Measurements from ENCODE around the gene LMAN2L.

DNA sequence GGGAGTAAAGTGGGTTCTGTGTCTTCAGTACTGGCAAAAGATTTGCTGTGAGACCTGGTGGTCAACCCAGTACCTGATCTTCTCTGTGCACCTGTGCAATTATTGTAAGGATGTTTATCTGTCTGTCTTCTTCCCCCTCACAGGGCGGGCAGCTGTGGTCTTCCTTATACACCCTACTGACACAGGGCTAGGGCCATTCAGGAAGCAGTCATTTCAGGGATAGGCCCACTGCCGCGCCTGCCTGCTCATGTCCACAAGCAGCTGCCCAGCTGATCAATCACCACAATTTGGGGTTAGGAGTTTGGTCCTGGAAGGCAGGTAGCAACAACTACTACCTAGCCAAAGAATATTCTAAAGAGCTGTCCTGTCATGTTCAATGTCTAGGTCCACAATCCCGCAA lies 19.7 kb upstream of the LMAN2L start:
- TF ChIP-seq, protein P1, sequence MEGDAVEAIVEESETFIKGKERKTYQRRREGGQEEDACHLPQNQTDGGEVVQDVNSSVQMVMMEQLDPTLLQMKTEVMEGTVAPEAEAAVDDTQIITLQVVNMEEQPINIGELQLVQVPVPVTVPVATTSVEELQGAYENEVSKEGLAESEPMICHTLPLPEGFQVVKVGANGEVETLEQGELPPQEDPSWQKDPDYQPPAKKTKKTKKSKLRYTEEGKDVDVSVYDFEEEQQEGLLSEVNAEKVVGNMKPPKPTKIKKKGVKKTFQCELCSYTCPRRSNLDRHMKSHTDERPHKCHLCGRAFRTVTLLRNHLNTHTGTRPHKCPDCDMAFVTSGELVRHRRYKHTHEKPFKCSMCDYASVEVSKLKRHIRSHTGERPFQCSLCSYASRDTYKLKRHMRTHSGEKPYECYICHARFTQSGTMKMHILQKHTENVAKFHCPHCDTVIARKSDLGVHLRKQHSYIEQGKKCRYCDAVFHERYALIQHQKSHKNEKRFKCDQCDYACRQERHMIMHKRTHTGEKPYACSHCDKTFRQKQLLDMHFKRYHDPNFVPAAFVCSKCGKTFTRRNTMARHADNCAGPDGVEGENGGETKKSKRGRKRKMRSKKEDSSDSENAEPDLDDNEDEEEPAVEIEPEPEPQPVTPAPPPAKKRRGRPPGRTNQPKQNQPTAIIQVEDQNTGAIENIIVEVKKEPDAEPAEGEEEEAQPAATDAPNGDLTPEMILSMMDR (IDR thresholded peaks at IDR 0.05; ENCODE audit: control extremely low read depth in 1 of 3, insufficient read depth in 1 of 3, low read depth in 1 of 3, low read length in 3 of 3), result no peak
- TF ChIP-seq POLR2A (IDR thresholded peaks at IDR 0.05; ENCODE audit: control extremely low read depth in 1 of 2, low read depth in 2 of 2, low read length in 2 of 2) (no peak), YY1 (IDR thresholded peaks at IDR 0.05; ENCODE audit: low read depth, low read length) (no peak), EP300 (IDR thresholded peaks at IDR 0.05; ENCODE audit: borderline replicate concordance in 1 of 2, low read depth in 2 of 2, low read length in 2 of 2) (no peak), POLR2AphosphoS5 (IDR thresholded peaks at IDR 0.05; ENCODE audit: low read depth, low read length) (no peak), PHF8 (conservative IDR thresholded peaks at IDR 0.05; ENCODE audit: low read depth, low read length) (no peak), JUND (IDR thresholded peaks at IDR 0.05; ENCODE audit: low read length) (no peak), CEBPB (IDR thresholded peaks at IDR 0.05; ENCODE audit: low read depth, low read length) (no peak), RAD21 (IDR thresholded peaks at IDR 0.05 in 1 of 2, conservative IDR thresholded peaks at IDR 0.05 in 1 of 2; ENCODE audit: low read depth in 2 of 2, low read length in 2 of 2) (no peak)

All from H1 (cell line).